MV-4-11 (cell line): ENCODE data around the gene GGT6.
"Not testable (repeated sequence)": the region's sequence is repeated elsewhere in the genome, so short reads cannot be mapped to it uniquely, and the experiment has no call there.

ENCODE experiments used
- DNase-seq: peaks from one replicate; lab custom pipeline; 2025; lab: John Stamatoyannopoulos, UW

Gene GGT6

DNA sequence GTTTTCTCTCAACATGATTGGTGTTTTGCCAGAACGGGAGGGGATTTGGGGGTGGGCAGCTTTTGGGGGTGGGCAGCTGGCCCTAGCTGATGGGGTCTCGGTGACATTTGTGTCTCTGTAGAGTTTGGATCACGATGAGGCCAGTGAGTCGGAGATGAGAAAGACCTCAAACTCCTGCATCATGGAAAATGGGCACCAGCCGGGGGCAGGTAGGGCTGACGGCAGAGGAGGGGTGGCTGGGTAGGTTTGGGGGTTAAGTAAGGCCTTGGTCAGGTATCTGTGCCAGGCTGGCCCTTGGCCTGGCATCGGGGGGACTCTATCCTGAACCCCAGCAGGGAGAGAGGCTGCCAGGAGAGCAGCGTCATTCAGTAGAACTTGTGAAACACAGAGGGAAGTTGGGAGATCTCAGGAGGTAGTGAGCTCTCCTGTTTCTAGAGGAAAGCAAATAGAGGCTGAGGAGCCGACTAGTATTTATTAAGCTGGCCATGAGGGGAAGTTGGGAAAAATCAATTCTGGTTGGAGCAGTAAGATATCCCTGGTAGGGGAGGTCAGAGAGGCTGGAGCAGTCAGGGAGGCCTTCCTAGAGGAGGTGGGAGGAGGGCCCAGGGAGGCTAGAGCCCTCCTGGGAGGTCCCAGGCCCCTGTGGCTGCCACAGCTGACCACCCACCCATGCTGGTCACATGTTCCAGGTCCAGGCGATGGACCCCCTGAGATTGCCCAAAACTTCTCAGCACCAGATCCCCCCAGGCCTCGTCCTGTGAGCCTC lies 32.0 kb upstream of the GGT6 start:
- no peak for DNase-seq

DNA sequence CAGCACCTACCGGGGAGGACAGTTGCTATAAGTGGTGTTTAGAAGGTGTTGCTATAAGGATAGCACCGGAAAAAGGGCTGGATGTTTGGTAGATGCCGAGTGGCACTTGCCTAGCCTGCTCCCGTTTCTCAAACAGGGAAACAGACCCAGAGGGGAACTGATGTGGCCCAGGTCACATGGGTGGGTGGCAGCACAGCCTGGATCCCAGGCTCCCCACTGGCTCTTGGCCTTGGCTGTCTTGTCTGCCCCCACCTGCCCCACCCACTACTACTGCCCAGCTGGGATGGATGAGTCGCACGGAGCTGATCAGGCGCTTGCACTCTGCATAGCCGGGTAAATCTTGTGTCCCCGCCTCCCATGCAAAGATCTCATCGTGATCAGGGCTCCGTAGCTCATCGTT lies 31.2 kb upstream of the GGT6 start:
- peak; percentile 11 for DNase-seq

DNA sequence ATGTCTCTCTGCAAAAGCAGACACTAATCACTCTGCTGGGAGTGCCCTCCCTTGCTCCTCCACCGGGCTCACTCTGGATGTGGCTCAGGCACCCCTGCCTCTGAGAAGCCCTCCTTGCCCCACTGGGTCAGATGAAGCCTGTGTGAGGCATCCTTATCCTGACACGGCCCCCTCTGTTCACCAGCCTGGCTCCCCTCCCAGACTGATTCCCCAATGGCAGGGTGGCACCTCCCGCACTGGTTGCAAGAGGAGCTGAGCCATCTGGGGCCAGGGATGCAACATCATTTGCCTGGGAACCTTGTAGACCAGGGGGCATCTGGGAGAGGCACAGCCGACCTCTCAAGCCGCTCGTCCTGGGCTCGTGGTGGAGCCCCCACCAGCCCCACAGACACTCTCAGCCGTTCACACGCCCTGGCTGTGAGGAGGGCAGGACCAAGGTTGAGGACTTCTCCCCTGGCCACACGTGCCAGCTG lies 30.6 kb upstream of the GGT6 start:
- DNase-seq, result no peak

DNA sequence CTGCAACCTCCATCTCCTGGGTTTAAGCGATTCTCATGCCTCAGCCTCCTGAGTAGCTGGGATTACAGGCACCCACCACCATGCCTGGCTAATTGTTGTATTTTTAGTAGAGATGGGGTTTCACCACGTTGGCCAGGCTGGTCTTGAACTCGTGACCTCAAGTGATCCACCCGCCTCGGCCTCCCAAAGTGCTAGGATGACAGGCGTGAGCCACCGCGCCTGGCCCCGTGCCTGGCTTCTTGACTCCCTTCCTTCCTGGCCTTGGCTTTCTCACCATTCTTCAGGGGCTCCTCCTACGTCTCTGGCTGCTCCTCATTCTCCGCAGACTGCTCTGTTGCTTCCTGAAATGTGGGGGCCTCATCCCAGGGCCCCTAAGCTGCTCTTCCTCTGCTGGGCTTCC lies 29.7 kb upstream of the GGT6 start:
- DNase-seq, result not testable (repeated sequence)

DNA sequence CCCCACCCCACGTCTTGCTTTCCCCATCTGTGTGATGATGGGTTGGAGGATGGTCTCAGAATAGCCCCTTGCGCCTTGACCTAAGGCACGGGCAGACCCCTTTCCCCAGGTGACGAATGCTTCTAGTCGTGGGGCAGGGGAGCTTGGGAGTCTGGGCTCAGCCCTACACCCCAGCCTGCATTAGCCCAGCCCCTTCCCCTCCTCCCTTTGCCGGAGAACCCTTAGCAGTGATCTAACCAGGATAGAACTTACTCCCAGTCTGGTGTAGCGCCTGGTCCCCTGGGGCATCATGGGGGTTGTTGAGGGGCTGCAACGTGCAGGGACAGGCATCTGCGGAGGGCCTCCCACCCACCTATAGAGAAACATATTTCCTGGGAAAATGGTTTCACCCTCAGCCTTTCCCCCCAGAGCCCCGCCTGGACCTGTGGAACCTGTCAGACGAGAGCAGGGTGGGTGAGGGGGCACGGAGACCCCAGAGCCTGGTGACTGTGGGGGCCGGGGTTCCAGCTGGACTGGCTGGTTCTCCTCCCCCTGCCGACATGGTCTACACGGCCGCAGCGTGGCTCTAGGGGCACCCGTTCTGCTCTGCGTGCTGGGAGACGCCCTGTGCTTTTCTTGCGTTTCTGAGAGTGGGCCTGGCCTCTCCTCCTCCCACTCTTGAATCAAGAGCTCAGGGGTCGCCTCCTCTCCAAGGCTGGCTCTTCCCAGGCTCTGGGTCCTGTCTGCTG lies 28.7 kb upstream of the GGT6 start:
- DNase-seq, result no peak

DNA sequence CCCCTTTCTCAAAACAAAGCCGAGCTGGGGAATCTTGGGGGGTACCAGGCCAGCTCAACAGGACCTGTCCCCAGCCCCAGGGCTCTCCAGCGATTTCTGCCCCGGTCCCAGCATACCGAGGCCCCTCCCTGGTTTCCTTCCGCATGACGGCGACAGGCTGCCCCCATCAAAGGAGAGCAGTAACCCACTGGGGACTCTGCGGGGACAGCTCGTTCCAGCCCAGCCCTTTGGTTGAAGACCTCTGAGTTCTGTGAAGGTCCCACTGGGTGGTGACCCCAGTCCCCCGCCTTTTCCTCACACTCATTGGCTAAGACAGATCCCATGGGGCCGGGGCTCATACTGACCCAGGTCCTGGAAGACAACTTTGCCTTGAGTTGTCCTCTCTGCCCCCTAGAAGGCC lies 28.0 kb upstream of the GGT6 start:
- no peak for DNase-seq

DNA sequence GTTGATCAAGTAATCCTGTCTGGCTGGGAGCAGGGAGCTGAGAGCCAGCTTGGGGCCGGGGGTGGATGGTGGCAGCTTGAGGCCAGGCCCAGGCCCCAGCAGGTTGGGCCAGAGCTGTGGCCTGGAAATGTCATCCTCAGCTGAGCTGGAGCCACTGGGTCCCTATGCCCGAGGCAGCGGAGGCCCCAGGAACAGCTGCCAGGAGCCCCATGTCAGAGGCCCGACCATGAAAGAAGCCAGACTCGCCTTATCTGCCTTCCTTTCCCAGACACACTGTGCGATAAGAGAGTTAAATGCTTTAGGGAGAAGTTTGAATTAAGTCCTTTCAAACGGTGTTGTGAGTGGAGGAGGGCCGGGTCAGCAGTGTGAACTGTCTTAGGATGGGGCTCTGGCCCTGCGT lies 27.4 kb upstream of the GGT6 start:
- no peak for DNase-seq

DNA sequence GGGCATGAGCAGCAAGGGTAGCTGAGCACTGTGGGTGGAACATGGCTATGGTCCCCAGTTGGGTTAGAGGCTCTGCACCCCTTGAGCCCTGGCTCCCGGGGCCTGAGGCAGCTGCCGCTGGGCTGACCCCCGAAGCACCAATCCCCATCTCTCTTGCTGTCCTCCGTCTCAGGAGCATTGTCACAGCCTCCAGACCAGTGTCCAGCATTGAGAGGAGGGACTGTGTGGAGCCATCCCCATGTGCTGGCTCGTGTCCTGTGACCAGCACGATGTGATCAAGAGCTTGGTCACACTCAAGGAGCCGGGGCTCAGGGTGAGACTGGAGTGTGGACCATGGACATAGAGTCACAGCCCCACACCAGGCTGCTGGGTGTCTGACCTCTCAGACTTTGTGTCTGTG lies 26.8 kb upstream of the GGT6 start:
- no peak for DNase-seq

DNA sequence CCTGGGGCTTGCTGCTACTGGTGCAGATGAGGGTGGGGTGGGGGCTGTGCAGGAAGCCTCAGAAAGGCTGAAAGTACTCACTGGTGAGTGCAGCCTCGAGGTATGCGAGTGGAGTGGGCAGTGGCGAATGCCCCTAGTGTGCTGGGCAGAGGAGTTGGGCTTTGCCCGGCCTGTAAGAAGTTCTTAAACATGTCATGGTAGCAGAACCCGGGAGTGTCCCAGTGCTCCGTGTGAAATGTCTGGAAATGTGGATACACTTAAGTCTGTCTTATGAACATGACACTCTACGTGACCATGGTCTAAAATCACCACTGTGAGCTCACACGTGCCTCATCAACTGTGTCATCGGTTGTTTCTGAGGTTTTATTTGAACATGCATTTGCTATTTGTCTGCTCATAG lies 25.7 kb upstream of the GGT6 start:
- no peak for DNase-seq

DNA sequence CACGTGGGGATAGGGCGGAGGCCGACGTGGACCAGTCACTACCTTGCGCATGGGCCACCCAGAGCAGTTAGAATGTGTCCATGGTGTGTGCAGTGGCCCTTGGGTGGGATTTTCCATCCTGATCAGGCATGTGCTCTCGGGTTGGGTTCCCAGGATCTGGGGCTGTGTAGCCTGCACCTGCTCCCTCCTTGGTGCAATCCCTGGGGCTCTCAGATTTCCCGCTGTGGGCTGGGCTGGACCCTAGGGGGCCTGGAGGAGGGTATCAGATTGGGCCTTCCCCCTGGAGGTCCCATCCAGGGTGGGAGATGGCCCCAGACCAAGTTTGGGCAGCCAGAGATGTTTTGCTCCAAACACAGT lies 25.2 kb upstream of the GGT6 start:
- no peak for DNase-seq

DNA sequence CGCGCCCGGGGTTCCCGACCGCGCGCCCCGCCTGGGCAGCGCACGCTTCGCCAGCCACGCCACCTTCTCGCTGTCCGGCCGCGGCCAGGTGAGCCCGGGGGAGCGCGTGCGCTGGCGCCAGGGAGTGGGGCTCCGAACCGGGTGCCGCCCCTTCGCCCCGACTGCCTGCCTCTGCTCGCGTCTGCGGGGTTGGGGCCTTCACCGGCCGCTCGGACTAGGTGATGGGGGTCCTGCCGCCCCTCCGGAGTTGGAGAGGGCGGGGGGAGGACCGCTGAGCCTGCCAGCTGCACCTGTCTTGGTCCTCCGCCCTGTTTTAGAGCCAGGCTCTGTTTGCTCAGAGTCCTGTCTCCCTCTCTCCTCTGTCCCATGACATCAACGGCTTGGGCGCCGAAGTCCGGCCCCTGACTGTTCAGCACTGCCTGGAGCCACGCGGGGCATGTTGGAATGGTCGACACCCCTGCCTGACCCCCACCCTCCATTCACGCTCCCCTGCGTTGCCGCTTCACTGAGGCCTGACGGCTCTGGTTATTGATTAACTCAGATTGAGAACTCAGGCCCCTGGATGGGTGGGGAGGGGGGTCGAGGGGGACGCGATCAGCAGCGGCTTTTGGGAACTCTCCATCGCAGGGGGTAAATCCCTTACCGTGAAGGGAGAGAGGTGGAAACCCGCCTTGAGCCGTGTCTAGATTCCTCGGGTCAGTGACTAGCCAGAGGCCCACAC lies 24.7 kb upstream of the GGT6 start:
- no peak for DNase-seq

DNA sequence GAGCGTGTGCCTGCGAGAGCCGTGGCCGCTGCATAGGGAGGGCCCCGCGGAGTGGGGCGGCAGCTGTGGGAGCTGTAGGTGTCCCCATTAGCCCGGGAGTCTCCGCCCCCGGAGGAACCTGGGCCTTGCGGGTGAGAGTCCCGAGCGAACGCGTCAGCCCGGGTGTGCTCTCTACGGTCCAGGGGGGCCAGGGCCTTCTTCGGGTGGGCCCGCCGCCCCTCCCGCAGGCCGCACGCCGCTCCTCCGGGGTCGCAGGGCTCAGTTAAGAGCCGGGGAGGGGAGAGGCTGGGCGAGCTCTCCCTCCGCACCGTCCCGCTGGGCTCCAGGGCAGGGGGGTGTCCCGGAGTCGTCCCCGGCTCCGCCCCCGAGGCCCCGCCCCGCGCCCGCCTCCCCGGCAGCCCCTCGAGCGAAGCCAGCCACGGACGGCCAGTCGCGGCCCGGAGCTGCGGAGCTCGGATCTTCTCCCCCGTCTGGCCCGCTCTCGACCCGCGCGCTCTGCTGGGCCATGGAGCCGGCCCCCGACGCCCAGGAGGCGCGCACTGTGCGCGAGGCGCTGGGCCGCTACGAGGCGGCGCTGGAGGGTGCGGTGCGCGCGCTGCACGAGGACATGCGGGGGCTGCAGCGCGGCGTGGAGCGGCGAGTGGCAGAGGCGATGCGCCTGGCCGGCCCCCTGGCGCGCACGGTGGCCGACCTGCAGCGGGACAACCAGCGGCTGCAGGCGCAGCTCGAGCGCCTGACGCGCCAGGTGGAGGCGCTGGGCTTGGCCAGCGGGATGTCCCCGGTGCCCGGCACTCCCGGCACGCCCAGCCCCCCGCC lies 23.9 kb upstream of the GGT6 start, which contains the start of gene SMTNL2:
Gene SMTNL2, plus strand, starts transcription at position 429 of the 816 bp plus-strand sequence. Its CDS starts 77 bp downstream, at position 506.
- no peak for DNase-seq

DNA sequence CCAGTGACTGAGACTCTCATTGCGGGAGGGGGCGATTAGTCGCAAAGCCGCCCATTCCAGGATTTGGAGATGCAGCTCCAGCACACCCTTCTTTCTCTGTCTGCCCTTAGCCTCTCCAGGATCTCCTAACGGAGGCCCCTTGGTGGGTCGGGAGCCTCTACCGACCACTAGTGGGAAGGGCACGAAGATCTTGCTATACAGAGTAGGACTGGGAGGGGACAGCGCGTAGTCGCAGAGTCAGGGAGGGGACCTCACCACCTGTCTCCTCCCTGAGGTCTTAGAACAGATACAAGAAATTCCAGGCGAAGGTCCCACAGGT lies 23.4 kb upstream of the GGT6 start:
- DNase-seq, result peak; percentile 30

DNA sequence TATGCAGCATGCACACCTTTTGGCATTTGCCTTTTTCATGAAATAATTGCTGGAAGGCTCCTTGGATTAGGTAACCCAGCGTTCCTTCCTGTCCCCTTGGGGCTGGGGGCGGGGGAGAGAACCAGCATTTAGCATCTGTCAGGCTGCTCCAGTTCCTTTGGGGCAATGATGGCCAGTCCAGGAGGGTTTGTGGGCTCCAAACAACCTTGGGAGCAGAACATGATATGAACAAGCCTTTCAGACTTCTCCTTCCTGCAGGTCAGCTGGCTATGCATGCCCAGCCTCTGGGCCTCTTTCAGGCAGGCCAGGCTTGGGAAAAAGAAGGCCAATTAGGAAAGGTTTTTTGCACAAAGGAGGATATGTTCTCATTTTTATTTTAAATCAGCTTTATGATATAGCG lies 22.8 kb upstream of the GGT6 start:
- no peak for DNase-seq

DNA sequence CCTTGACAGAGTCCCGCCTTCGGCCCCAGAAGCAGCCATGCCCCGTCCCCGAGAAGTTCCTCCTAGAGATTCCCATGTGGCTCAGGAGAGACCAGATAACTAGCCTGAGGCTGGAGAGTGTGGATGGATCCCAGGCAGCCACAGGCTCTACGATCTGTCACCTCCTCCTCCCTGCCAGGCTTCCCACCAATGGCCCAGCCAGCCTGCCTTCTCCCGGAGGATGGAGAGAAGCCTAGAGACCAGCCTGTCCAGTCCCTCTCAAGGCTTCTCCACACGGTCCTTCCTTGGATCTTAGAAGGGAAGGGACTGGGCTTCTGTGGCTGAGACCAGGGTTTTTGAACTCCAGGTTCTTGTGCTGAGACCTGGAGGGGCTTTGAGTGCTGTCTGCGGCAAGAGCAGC lies 22.3 kb upstream of the GGT6 start:
- no peak for DNase-seq

DNA sequence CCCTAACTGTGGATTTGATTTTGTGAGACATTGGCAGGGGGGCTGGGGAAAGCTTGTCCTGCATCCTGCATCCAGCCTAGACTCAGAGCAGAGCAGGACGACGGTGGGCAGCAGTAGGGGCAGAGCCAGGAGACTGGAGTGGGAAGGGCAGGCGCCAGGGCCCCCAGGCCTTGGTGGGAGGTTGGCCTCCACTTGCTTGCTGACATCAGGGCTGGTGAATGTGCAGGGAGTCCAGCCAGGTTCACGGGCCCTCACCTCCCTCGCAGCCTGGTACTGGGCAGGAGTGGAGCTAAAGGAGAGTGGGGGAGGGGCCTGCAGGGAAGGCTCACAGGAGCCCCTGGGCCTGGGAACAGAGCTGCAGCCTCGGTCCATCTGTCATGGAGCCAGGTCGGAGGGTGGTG lies 21.7 kb upstream of the GGT6 start:
- no peak for DNase-seq

DNA sequence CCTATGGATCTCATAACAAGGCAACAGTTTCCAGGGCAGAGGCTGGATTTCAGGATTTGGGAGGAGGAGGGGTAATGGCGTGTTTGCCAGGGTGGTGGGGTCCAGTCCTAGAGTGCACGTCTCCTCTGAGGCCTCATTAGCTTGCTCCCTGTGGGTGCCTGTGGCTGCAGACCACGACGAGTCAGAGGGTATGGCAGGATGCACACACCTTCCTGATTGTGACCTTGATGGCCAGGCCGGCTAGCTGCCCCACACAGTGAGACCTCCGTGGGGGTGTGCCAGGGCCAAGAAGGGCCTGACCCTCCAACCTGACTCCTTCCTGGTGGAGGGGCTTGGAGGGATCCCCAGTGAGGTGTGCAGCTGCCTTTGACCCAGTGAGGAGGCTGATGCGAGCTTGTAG lies 19.9 kb upstream of the GGT6 start:
- DNase-seq, result no peak

DNA sequence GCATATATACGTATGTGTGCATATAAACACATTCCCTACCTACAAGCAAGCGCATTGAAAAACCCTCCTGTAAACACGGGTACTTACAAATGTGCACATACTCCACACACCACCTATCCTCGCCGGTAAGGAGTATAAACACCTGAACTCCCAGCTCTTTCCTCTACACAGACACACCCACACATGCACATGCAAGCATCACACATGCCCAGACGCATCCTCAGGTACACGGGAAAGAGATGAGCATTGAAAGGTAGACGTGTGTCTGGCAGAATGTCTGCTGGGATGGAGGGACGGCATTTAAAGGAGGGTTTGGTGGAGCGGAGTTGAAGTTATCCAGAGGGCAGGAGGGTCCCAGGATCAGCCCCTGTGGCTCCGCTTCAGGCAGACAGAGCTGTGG lies 19.3 kb upstream of the GGT6 start:
- no peak for DNase-seq

DNA sequence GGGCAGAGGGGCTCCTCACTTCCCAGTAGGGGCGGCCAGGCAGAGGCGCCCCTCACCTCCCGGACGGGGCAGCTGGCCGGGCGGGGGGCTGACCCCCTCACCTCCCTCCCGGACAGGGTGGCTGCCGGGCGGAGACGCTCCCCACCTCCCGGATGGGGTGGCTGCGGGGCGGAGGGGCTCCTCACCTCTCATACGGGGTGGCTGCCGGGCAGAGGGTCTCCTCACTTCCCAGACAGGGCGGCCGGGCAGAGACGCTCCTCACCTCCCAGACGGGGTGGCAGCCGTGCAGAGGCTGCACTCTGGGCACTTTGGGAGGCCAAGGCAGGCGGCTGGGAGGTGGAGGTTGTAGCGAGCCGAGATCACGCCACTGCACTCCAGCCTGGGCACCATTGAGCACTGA lies 18.0 kb upstream of the GGT6 start:
- DNase-seq, result not testable (repeated sequence)

DNA sequence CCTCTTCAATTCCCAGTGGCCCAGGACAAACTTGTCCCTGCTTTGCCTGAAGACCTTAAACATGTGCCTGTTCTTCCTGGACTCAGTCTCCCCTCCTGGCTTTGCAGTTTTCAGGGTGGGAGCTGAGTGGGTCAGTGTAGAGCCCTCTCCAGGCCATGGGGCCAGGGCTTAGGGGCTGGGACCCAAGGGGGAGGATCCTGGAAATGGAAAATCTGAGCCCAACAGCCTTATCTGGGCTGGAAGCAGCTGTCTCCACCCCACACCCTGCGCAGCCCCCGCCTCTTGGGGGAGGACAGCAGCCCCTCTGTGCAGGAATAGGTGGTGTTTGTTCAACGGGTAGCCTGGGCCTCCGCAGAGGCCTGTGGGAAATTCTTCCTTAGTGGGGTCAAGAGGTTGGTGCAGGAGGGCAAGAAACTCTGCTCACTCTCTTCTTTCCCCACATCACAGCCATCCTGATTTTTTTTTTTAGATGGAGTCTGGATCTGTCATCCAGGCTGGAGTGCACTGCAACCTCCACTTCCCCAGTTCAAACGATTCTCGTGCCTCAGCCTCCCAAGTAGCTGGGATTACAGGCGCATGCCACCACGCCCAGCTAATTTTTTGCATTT lies 17.1 kb upstream of the GGT6 start:
- no peak for DNase-seq

DNA sequence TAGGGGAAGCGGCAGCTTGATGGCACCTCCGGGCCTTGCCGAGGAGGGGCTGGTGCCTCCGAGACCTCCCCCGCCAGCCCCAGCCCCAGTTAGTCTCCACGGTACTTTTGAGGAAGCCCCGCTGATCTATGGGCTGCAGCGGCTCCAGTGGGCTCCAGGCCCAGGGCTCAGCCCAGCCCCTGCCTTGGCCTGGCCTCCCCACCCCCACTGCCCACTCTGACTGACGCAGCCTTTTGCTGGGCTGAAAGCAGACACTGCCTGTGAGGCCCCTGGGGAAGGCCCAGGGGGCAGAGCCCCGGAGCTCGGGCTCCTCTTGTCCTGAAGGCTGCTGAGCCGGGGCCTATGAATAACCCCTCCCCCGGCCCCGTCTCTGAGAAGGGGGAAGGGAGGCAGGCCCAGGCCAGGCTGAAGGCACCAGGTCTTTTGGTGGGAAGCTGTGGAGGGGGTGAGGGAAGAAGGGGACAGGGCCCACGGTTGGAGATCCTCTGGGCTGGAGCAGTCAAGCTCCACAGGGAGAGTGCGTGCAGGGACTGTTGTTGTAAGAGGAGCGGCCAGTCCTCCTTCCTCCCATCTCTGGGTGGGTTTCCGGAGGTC lies 16.4 kb upstream of the GGT6 start:
- DNase-seq, result no peak
